ACC112 (cell line): ENCODE measurements around the gene OCA2.

Experiments
- H2AFZ ChIP-seq: fragments of 200-600 bp; sonication (generic); one replicate; pipeline ENCODE4 v1.6.0; 2017; ENCODE audit warnings: antibody characterized with exemption, low read length; ENCODE audit not compliant: unreplicated experiment
- H3K27ac ChIP-seq: fragments of 200-600 bp; sonication (generic); 2 replicates; pipeline ENCODE4 v1.5.1; 2014; ENCODE audit warnings: low read depth, mild to moderate bottlenecking, antibody characterized with exemption, low read length, moderate library complexity
- H3K27me3 ChIP-seq: fragments of 200-600 bp; sonication (generic); 2 replicates; pipeline ENCODE4 v1.6.1; 2014; ENCODE audit warnings: mild to moderate bottlenecking, antibody characterized with exemption, low read length, moderate library complexity, mixed read lengths; ENCODE audit not compliant: insufficient read depth
- H3K36me3 ChIP-seq: fragments of 200-600 bp; sonication (generic); 2 replicates; pipeline ENCODE4 v1.6.1; 2016; ENCODE audit warnings: mild to moderate bottlenecking, antibody characterized with exemption, low read length, moderate library complexity, mixed read lengths; ENCODE audit not compliant: insufficient read depth
- H3K4me1 ChIP-seq: fragments of 200-600 bp; sonication (generic); one replicate; pipeline ENCODE4 v1.6.1; 2016; ENCODE audit warnings: low read length, mixed read lengths; ENCODE audit not compliant: insufficient read depth, unreplicated experiment, control insufficient read depth
- H3K4me3 ChIP-seq: fragments of 200-600 bp; sonication (generic); 2 replicates; pipeline ENCODE4 v1.5.1; 2014; ENCODE audit warnings: mild to moderate bottlenecking, low read depth, low read length
- H3K79me2 ChIP-seq: fragments of 200-600 bp; sonication (generic); one replicate; pipeline ENCODE4 v1.6.0; 2016; ENCODE audit warnings: low read length; ENCODE audit not compliant: control insufficient read depth, unreplicated experiment, insufficient read depth

The OCA2 gene

GRCh38 chr15:27816790-27817189 is 282.3 kb downstream of the OCA2 start:
- H3K79me2 ChIP-seq, result no peaks in the 10 kb centered on the region
- H3K27me3 ChIP-seq, result no peaks in the 10 kb centered on the region
- H2AFZ ChIP-seq, result no peak overlapping the region
- H3K36me3 ChIP-seq, result no peaks in the 10 kb centered on the region
- H3K4me1 ChIP-seq, result no peaks in the 10 kb centered on the region
- H3K4me3 ChIP-seq, result no peak overlapping the region
- no peak overlapping the region for H3K27ac ChIP-seq

GRCh38 chr15:27815035-27815434 is 284.1 kb downstream of the OCA2 start:
- no peaks in the 10 kb centered on the region for H3K27me3 ChIP-seq
- H3K4me3 ChIP-seq, result no peak overlapping the region
- no peaks in the 10 kb centered on the region for H3K79me2 ChIP-seq
- H3K36me3 ChIP-seq, result no peaks in the 10 kb centered on the region
- H2AFZ ChIP-seq, result no peak overlapping the region
- H3K4me1 ChIP-seq, result no peaks in the 10 kb centered on the region
- no peak overlapping the region for H3K27ac ChIP-seq

GRCh38 chr15:27813139-27813538 is 286.0 kb downstream of the OCA2 start:
- Histone ChIP-seq H3K27ac (no peak overlapping the region), H3K27me3 (no peaks in the 10 kb centered on the region), H2AFZ (no peak overlapping the region)

GRCh38 chr15:27808182-27808581 is 290.9 kb downstream of the OCA2 start:
- H2AFZ ChIP-seq, result no peak overlapping the region
- H3K27me3 ChIP-seq, result no peaks in the 10 kb centered on the region
- no peak overlapping the region for H3K4me3 ChIP-seq
- H3K4me1 ChIP-seq, result no peaks in the 10 kb centered on the region
- H3K79me2 ChIP-seq, result no peaks in the 10 kb centered on the region
- no peak overlapping the region for H3K27ac ChIP-seq
- no peaks in the 10 kb centered on the region for H3K36me3 ChIP-seq

More at GRCh38 chr15:27813139-27813538, 286.0 kb downstream of the OCA2 start:
- no peaks in the 10 kb centered on the region for H3K4me1 ChIP-seq
- H3K4me3 ChIP-seq, result no peak overlapping the region
- no peaks in the 10 kb centered on the region for H3K79me2 ChIP-seq
- H3K36me3 ChIP-seq, result no peaks in the 10 kb centered on the region

- no peaks in the 10 kb centered on the region for H3K79me2 ChIP-seq
- H3K27ac ChIP-seq, result no peak overlapping the region
- H3K36me3 ChIP-seq, result no peaks in the 10 kb centered on the region
These were observed 291.8 kb downstream of the OCA2 start for GRCh38 chr15:27807335-27807734.

GRCh38 chr15:27806396-27806795 is 292.7 kb downstream of the OCA2 start:
- no peak overlapping the region for H2AFZ ChIP-seq
- no peak overlapping the region for H3K27ac ChIP-seq
- H3K27me3 ChIP-seq, result no peaks in the 10 kb centered on the region
- H3K36me3 ChIP-seq, result no peaks in the 10 kb centered on the region
- no peaks in the 10 kb centered on the region for H3K79me2 ChIP-seq
- no peak overlapping the region for H3K4me3 ChIP-seq
- H3K4me1 ChIP-seq, result no peaks in the 10 kb centered on the region

More at GRCh38 chr15:27807335-27807734, 291.8 kb downstream of the OCA2 start:
- no peak overlapping the region for H2AFZ ChIP-seq
- H3K4me3 ChIP-seq, result no peak overlapping the region
- H3K4me1 ChIP-seq, result no peaks in the 10 kb centered on the region
- H3K27me3 ChIP-seq, result no peaks in the 10 kb centered on the region

GRCh38 chr15:27805261-27806220 is 293.6 kb downstream of the OCA2 start:
- Histone ChIP-seq H3K79me2 (no peaks in the 10 kb centered on the region), H2AFZ (no peak overlapping the region), H3K4me3 (no peak overlapping the region), H3K36me3 (no peaks in the 10 kb centered on the region), H3K27me3 (no peaks in the 10 kb centered on the region), H3K4me1 (no peaks in the 10 kb centered on the region), H3K27ac (no peak overlapping the region)

GRCh38 chr15:27804569-27805260 is 294.4 kb downstream of the OCA2 start:
- Histone ChIP-seq H3K4me1 (no peaks in the 10 kb centered on the region), H3K27ac (no peak overlapping the region), H3K4me3 (no peak overlapping the region), H2AFZ (no peak overlapping the region), H3K27me3 (no peaks in the 10 kb centered on the region), H3K36me3 (no peaks in the 10 kb centered on the region), H3K79me2 (no peaks in the 10 kb centered on the region)

- Histone ChIP-seq H3K36me3 (no peaks in the 10 kb centered on the region), H3K4me3 (no peak overlapping the region), H3K27me3 (no peaks in the 10 kb centered on the region), H3K27ac (no peak overlapping the region), H2AFZ (no peak overlapping the region), H3K4me1 (no peaks in the 10 kb centered on the region), H3K79me2 (no peaks in the 10 kb centered on the region)
These were observed 300.3 kb downstream of the OCA2 start for GRCh38 chr15:27798807-27799206.

GRCh38 chr15:27797765-27798164 is 301.4 kb downstream of the OCA2 start:
- H3K27me3 ChIP-seq, result no peaks in the 10 kb centered on the region
- no peaks in the 10 kb centered on the region for H3K79me2 ChIP-seq
- H3K4me1 ChIP-seq, result no peaks in the 10 kb centered on the region
- H3K4me3 ChIP-seq, result no peak overlapping the region
- no peak overlapping the region for H3K27ac ChIP-seq
- no peak overlapping the region for H2AFZ ChIP-seq
- no peaks in the 10 kb centered on the region for H3K36me3 ChIP-seq
